Measurements from ENCODE around the gene FDX2.
"Not testable (repeated sequence)": the region's sequence is repeated elsewhere in the genome, so short reads cannot be mapped to it uniquely, and the experiment has no call there.

The FDX2 gene

DNA sequence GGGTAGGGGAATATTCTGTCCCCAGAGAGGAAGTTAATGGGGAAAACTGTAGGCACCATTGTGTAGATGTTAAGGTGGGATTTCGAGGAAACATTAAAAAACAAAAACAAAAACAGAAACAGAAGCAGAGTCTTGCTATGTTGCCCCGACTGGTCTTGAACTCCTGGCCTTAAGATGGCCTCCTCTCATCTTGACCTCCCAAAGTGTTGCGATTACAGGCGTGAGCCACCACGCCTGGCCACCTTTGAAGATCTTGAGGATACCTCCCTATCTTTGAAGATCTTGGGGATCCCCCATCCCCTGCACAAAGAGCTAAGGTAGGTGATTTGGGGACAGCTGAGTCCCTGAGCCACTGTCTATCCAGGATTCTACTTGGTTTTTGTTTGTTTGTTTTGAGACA lies 24.2 kb upstream of the FDX2 start:
- no peak for DNase-seq (ENCODE audit: low read depth in 1 of 2, low spot score in 1 of 2)
- TF ChIP-seq JUND (IDR thresholded peaks at IDR 0.05; ENCODE audit: low read depth) = no peak
- in situ Hi-C loops (cut with HindIII; ENCODE audit: low pct_unique_long_range_greater_than_20kb, low sequenced_read_pairs) = no loop called here

DNA sequence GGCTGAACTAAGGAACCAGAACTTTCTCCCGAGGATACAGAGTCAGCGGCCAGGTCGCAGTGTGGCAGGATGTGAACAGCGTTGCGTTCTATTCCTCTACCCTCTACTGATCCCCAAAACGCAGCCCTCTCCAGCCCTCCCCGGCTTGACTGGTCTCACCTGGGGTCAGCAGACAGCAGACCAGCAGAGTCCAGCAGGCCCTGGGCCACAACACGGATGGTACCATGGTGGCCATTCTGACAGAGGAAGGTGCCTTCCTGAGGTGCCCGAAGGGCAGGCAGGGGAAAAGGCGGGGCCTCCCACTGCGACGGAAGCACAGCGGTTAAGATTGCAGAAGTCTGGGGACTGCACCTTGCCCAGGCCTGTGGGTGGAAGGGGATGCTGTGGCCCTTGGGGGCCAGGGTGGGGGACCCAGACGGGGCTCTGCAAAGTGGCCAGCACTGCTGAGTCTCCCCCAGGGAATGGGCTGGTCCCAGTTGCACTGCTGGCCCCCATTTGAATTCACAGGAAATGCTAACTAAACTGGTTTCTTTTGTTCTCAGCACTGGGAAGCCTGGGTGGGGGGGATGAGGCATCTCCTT lies 23.7 kb upstream of the FDX2 start, which contains the start of gene ICAM3:
ICAM3 (minus strand) TSS at position 245 of the 581 bp plus-strand sequence; CDS start at position 235, 10 bp downstream.
- in situ Hi-C loops (cut with HindIII; ENCODE audit: low pct_unique_long_range_greater_than_20kb, low sequenced_read_pairs) = no loop called here
- DNase-seq (ENCODE audit: low read depth in 1 of 2, low spot score in 1 of 2) = no peak

GRCh38 chr19:10338940-10339339 lies 23.1 kb upstream of the FDX2 start:
- no peak for DNase-seq (ENCODE audit: low read depth in 1 of 2, low spot score in 1 of 2)
- in situ Hi-C loops (cut with HindIII; ENCODE audit: low pct_unique_long_range_greater_than_20kb, low sequenced_read_pairs) = no loop called here

More for the DNA sequence above, 23.7 kb upstream of the FDX2 start, which contains the start of gene ICAM3:
- TF ChIP-seq JUND (IDR thresholded peaks at IDR 0.05; ENCODE audit: low read depth) = no peak

GRCh38 chr19:10336725-10337124 lies 20.9 kb upstream of the FDX2 start:
- DNase-seq (ENCODE audit: low read depth in 1 of 2, low spot score in 1 of 2); in situ Hi-C loops (cut with HindIII; ENCODE audit: low pct_unique_long_range_greater_than_20kb, low sequenced_read_pairs): not testable (repeated sequence)

More at GRCh38 chr19:10338940-10339339, 23.1 kb upstream of the FDX2 start:
- TF ChIP-seq JUND (IDR thresholded peaks at IDR 0.05; ENCODE audit: low read depth) = no peak

GRCh38 chr19:10335352-10335985 lies 19.7 kb upstream of the FDX2 start:
- in situ Hi-C loops (cut with HindIII; ENCODE audit: low pct_unique_long_range_greater_than_20kb, low sequenced_read_pairs) = no loop called here
- no peak for TF ChIP-seq JUND (IDR thresholded peaks at IDR 0.05; ENCODE audit: low read depth)
- DNase-seq (ENCODE audit: low read depth in 1 of 2, low spot score in 1 of 2) = no peak

GRCh38 chr19:10334588-10335351 lies 19.0 kb upstream of the FDX2 start:
- TF ChIP-seq JUND (IDR thresholded peaks at IDR 0.05; ENCODE audit: low read depth) = no peak
- DNase-seq (ENCODE audit: low read depth in 1 of 2, low spot score in 1 of 2) = peak; percentile 73 to 97
- in situ Hi-C loops (cut with HindIII; ENCODE audit: low pct_unique_long_range_greater_than_20kb, low sequenced_read_pairs) = no loop called here

GRCh38 chr19:10333758-10334587 lies 18.2 kb upstream of the FDX2 start:
- in situ Hi-C loops (cut with HindIII; ENCODE audit: low pct_unique_long_range_greater_than_20kb, low sequenced_read_pairs) = no loop called here
- DNase-seq (ENCODE audit: low read depth in 1 of 2, low spot score in 1 of 2) = no peak
- TF ChIP-seq JUND (IDR thresholded peaks at IDR 0.05; ENCODE audit: low read depth) = no peak

DNA sequence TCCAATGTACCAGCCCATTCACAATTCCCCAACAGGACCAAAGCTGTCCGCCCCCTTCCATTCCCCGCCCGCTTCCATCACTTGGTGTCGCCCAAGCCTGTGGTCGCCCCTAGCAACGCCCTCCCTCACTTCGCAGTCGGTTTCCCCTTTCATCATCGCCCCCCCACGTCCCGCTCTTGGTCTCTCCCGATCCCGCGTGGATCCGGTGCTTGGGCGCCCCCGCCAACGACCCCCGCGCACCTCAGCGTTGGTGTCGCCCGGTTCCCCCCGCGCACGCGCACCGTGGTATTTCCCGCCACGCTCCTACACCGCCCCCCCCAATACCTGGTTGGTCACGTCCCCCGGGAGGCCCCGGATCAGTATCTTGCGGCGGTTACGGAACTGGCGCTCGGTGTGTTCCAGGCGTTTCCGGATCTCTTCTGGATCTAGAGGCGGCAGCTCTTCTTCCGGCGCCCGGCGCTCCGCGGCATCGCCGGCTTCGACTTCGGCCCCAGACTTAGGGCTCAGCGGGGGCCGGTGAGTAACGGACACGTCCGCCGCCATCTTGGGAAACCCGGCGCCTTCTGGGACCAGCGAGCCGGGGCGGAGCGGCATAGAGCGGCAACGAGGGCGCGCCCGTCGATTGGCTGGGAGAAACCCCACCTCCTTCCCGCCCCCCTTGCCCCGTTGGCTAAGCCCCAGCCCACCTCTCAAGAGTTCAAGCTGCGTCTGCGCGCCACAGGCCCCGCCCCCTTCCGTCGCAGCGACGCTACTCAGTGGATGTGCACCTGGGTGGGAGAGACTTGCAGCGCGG lies 17.3 kb upstream of the FDX2 start, which contains the start of gene RAVER1:
RAVER1 (minus strand) TSS at position 565 of the 793 bp plus-strand sequence; CDS start at position 543, 22 bp downstream.
- peak; percentile 87 to 97 for DNase-seq (ENCODE audit: low read depth in 1 of 2, low spot score in 1 of 2)
- in situ Hi-C loops (cut with HindIII; ENCODE audit: low pct_unique_long_range_greater_than_20kb, low sequenced_read_pairs) = no loop called here
- no peak for TF ChIP-seq JUND (IDR thresholded peaks at IDR 0.05; ENCODE audit: low read depth)

DNA sequence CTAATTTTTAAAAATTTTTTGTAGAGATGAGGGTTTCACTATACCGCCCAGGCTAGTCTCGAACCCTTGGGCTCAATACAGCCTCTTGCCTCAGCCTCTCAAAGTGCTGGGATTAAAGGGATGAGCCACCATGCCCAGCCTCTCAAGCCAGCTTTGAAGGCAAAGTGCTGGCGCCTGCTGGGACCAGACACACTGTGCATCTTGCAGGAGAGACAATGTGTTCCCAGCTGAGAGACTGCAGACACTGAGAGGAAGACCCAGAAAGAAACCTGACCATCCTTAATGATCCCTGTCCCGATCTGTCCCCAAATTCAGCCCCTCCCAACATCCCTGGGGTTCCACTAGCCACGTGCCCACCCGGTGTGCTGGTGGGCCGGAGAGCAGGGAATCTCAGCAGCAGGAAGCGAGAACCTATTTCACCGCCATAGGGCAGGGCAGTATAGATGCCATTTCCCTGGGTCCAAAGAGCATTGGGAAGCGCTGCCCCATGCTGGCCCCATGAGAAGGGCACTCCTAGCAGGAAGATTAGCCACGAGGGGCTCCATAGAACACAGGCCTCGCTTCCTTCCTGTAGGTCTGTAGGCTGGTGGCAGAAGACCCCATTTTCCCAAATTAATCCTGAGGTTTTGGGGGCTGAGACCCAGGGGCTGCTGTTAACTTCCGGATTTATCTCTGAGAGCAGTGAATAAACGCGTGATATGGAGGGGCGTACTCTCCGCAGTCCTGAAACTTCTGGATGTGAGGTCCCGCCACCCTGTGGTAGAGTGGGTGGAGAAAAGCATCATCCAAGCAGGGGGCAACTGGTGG lies 16.5 kb upstream of the FDX2 start:
- no peak for DNase-seq (ENCODE audit: low read depth in 1 of 2, low spot score in 1 of 2)
- no peak for TF ChIP-seq JUND (IDR thresholded peaks at IDR 0.05; ENCODE audit: low read depth)
- in situ Hi-C loops (cut with HindIII; ENCODE audit: low pct_unique_long_range_greater_than_20kb, low sequenced_read_pairs) = no loop called here

DNA sequence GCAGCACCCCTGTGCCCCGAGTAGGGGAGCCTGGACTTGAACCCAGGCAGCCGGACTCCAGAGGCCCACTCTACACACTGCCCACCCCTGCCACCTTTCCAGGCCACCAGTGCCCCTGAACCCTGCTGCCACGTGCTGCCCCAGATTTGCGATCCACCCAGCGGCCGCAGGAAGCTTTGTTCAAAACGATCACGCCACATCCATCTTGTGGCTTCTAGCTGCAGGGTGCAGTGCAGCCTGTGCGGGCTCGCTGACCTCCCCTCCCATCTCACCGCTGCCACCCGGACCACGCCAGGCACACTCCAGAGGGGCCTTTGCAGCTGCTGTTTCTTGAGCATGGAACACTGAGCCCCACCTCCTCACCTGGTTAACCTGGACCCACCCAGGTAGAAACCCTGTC lies 13.7 kb upstream of the FDX2 start:
- TF ChIP-seq JUND (IDR thresholded peaks at IDR 0.05; ENCODE audit: low read depth) = no peak
- in situ Hi-C loops (cut with HindIII; ENCODE audit: low pct_unique_long_range_greater_than_20kb, low sequenced_read_pairs) = no loop called here
- DNase-seq (ENCODE audit: low read depth in 1 of 2, low spot score in 1 of 2) = no peak

Data from T47D (cell line).